HL-60 (cell line): ENCODE results near the gene CFAP46.

Experiments
- DNase-seq, 2 experiments: peaks; one replicate each; pipeline ENCODE4 v3.0.0-alpha.2; 2010 to 2020; ENCODE audit warnings: low read depth in 1 of 2, low spot score in 1 of 2
- H3K27ac ChIP-seq: fragments of 250-450 bp; sonication (Bioruptor Pico); replicated peaks from 2 replicates; pipeline ENCODE4 v1.5.1; 2020; ENCODE audit warnings: mild to moderate bottlenecking, moderate library complexity
- H3K27me3 ChIP-seq: fragments of 250-450 bp; sonication (Bioruptor Pico); 2 replicates; pipeline ENCODE4 v1.5.1; 2021; ENCODE audit warnings: mild to moderate bottlenecking, moderate library complexity; ENCODE audit not compliant: insufficient read depth, poor library complexity, severe bottlenecking
- H3K4me3 ChIP-seq: replicated peaks from 2 replicates; pipeline ENCODE4 v1.5.1; 2011; ENCODE audit warnings: mild to moderate bottlenecking, control low read depth, low read length; ENCODE audit not compliant: insufficient read depth
- GABPA ChIP-seq: IDR thresholded peaks from 2 replicates; pipeline ENCODE4 v1.6.1; 2012; ENCODE audit warnings: low read depth
- POLR2AphosphoS5 ChIP-seq: IDR thresholded peaks from 2 replicates; pipeline ENCODE4 v1.6.1; 2012; ENCODE audit warnings: low read depth
- SPI1 ChIP-seq: IDR thresholded peaks from 2 replicates; pipeline ENCODE4 v1.6.1; 2012; ENCODE audit warnings: low read depth, mild to moderate bottlenecking, borderline replicate concordance
- TF ChIP-seq, protein P1 (sequence below): IDR thresholded peaks from 2 replicates; pipeline ENCODE4 v1.6.1; 2012; ENCODE audit warnings: low read depth; ENCODE audit not compliant: insufficient replicate concordance
- TF ChIP-seq, protein P2 (sequence below): IDR thresholded peaks from one replicate; pipeline ENCODE4 v1.5.1; 2011; ENCODE audit warnings: low read length, control low read depth, inconsistent platforms; ENCODE audit not compliant: insufficient read depth

CFAP46 gene

DNA sequence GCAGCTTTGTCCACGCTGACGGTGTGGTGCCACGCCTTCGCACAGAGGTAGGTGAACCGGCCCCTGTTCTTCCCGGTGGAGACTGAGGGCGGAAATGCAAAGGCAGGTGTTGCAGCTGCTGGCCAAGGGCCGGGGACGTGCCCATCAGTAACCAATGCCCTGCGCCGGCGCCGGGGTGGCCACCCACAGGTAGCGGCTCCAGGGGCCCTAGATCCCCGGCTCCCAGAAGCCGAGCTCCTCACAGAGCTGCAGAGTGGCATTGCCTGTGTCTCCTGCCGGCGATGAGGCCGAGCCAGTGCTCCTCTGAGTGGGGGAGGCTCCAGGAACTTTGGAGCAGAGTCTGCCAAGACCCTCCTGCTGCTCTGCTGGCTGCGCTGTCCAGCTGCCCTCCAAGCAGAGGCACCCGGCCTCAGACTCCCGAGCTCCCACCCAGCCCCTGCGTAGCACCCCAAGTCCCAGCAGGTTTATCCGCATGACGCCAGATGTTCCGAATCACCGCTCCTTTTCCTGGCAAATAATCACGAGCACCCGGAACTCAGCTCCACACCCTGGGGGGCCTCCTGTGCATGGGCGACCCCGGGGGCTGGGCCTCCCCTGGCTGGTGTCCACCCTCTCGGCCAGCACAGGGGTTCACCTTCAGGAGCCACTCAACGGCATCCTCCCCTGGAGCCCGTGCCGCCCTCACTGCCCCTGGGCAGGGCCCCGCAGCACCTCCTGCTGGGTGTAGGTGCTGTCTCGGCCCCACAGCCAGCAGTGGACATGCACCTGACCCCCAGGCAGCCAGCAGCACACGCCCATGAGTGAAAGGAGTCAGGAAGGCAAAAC lies 22.1 kb downstream of the CFAP46 start:
- Histone ChIP-seq H3K27ac (no peak overlapping the region), H3K27me3 (no peaks in the 10 kb centered on the region), H3K4me3 (no peak overlapping the region)
- TF ChIP-seq, protein P1, sequence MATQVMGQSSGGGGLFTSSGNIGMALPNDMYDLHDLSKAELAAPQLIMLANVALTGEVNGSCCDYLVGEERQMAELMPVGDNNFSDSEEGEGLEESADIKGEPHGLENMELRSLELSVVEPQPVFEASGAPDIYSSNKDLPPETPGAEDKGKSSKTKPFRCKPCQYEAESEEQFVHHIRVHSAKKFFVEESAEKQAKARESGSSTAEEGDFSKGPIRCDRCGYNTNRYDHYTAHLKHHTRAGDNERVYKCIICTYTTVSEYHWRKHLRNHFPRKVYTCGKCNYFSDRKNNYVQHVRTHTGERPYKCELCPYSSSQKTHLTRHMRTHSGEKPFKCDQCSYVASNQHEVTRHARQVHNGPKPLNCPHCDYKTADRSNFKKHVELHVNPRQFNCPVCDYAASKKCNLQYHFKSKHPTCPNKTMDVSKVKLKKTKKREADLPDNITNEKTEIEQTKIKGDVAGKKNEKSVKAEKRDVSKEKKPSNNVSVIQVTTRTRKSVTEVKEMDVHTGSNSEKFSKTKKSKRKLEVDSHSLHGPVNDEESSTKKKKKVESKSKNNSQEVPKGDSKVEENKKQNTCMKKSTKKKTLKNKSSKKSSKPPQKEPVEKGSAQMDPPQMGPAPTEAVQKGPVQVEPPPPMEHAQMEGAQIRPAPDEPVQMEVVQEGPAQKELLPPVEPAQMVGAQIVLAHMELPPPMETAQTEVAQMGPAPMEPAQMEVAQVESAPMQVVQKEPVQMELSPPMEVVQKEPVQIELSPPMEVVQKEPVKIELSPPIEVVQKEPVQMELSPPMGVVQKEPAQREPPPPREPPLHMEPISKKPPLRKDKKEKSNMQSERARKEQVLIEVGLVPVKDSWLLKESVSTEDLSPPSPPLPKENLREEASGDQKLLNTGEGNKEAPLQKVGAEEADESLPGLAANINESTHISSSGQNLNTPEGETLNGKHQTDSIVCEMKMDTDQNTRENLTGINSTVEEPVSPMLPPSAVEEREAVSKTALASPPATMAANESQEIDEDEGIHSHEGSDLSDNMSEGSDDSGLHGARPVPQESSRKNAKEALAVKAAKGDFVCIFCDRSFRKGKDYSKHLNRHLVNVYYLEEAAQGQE: no peak
- TF ChIP-seq GABPA: no peak
- TF ChIP-seq, protein P2, sequence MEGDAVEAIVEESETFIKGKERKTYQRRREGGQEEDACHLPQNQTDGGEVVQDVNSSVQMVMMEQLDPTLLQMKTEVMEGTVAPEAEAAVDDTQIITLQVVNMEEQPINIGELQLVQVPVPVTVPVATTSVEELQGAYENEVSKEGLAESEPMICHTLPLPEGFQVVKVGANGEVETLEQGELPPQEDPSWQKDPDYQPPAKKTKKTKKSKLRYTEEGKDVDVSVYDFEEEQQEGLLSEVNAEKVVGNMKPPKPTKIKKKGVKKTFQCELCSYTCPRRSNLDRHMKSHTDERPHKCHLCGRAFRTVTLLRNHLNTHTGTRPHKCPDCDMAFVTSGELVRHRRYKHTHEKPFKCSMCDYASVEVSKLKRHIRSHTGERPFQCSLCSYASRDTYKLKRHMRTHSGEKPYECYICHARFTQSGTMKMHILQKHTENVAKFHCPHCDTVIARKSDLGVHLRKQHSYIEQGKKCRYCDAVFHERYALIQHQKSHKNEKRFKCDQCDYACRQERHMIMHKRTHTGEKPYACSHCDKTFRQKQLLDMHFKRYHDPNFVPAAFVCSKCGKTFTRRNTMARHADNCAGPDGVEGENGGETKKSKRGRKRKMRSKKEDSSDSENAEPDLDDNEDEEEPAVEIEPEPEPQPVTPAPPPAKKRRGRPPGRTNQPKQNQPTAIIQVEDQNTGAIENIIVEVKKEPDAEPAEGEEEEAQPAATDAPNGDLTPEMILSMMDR: no peak
- no peak for TF ChIP-seq SPI1
- no peak for TF ChIP-seq POLR2AphosphoS5
- DNase-seq: no peak

DNA sequence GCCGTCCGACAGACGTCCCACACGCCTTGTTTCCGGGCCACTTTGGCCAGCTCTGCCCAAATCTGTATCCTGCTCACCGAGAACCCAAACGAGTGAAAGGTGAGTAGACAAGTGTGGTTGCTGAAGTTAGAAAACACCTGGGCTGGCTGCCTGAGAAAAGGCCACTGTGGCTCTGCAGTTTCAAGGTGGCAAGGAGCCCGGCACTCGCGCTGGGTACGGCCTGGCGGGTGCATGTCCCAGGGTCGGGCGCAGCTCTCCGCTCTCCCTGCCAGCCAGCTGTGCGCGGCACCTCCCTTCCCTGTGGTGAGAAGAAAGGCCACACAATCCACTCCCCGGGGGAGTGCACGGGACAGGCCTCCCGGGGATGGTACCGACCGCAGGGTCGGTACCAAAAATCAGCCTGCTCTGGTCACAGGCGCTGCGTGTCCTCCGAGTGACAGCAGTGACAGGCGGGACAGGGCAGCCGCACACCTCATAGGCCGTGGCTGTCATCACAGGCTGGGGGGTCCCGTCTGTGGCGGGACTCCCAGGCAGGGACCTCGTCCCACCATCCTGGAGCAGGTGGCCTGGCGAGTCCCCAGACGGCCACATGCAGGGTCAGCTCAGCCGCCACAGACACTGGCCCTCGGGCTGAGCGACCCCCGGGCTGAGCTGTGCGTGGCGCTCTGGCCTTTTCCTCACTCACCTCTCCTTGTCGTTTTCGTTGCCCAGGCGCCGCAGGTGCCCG lies 22.8 kb downstream of the CFAP46 start:
- no peak for DNase-seq
- no peak overlapping the region for H3K27ac ChIP-seq
- TF ChIP-seq, protein P2: no peak
- TF ChIP-seq GABPA: no peak
- TF ChIP-seq SPI1: no peak
- no peak for TF ChIP-seq POLR2AphosphoS5
- TF ChIP-seq, protein P1: no peak
- H3K27me3 ChIP-seq: no peaks in the 10 kb centered on the region
- H3K4me3 ChIP-seq: no peak overlapping the region

DNA sequence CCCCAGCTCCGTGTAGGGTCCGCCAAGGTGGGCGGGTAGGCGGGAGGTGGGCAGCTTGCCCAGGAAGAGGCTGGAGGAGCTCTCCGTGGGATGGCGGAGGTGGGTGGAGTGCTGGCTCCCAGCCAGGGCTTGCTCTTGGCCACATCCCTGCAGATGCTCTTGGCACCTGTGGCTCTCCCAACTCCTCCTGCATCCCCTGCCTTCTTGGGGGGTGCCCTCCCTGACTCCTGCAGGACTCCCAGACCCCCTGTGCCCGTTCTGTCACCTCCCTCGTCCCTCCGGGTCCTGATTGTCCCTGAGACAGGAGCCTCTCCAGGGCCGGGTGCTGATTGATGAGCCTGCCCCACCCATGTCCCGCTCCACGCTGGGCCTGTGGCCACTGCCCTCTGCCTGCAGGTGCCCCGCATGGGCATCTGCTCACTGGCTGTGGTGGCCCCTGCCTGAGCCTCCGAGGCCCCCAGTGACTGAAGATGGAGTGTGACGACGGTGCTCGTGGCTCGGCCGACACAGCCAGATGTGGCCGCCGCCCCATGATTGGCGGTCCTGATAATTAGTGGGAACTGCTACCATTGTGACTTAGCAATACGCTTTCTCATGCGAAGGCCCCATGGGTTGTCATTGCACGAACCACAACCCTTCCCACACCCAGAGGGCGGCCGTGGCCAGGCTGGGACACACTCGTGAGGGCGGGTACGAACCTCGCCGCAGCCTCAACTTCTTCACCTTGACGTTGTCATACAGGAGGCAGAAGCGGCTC lies 23.6 kb downstream of the CFAP46 start:
- no peak for DNase-seq
- no peak for TF ChIP-seq GABPA
- TF ChIP-seq SPI1: no peak
- TF ChIP-seq, protein P2: no peak
- TF ChIP-seq, protein P1: no peak
- no peak for TF ChIP-seq POLR2AphosphoS5
- Histone ChIP-seq H3K27ac (no peak overlapping the region), H3K4me3 (no peak overlapping the region), H3K27me3 (no peaks in the 10 kb centered on the region)
